Natural killer cell (primary cell): ENCODE data around the gene IRF3. TPM values are rescaled to one million over a fixed set of nuclear protein-coding genes. Genes with fewer than 3 reads are reported as not detected.

Experiments
- ATAC-seq, 3 donors: fragments of 150-1000 bp in 2 of 3; fragments of 200-7000 bp in 1 of 3; cut with Tn5 transposase; 1 replicate in 1 of 3; 2 replicates in 2 of 3; pipeline ENCODE4 v1.10.0; 2021; ENCODE audit warnings: mild to moderate bottlenecking in 2 of 3, moderate library complexity in 2 of 3
- DNase-seq, 2 donors: peaks; one replicate each; pipeline versions ENCODE4 v3.0.0 to v3.0.0-alpha.2; 2013 to 2021; ENCODE audit warnings: mixed read lengths in 1 of 2
- H3K27ac ChIP-seq: one replicate; pipeline ENCODE4 v1.5.1; 2013; ENCODE audit warnings: mild to moderate bottlenecking, low read length
- H3K27me3 ChIP-seq: one replicate; pipeline ENCODE4 v1.6.1; 2013; ENCODE audit warnings: low read length; ENCODE audit not compliant: control insufficient read depth, insufficient read depth
- H3K36me3 ChIP-seq: one replicate; pipeline ENCODE4 v1.6.1; 2013; ENCODE audit warnings: low read length; ENCODE audit not compliant: control insufficient read depth, insufficient read depth
- H3K4me1 ChIP-seq: one replicate; pipeline ENCODE4 v1.6.1; 2013; ENCODE audit warnings: low read length; ENCODE audit not compliant: control insufficient read depth, insufficient read depth
- H3K4me3 ChIP-seq: one replicate; pipeline ENCODE4 v1.5.1; 2013; ENCODE audit warnings: low read length
- H3K9me3 ChIP-seq: one replicate; pipeline ENCODE4 v1.6.1; 2013; ENCODE audit warnings: low read length; ENCODE audit not compliant: control insufficient read depth, insufficient read depth
- H3K27ac Mint-ChIP-seq, 2 donors: one replicate each; pipeline ENCODE4 v1.8.0; 2022; ENCODE audit warnings: mild to moderate bottlenecking in 2 of 2, mixed read lengths in 2 of 2, moderate library complexity in 1 of 2
- H3K27me3 Mint-ChIP-seq, 2 donors: one replicate each; pipeline ENCODE4 v1.8.0; 2022; ENCODE audit warnings: low read depth in 2 of 2, mixed read lengths in 2 of 2
- H3K36me3 Mint-ChIP-seq: one replicate; pipeline ENCODE4 v1.8.0; 2022; ENCODE audit warnings: mixed read lengths
- H3K4me1 Mint-ChIP-seq, 2 donors: one replicate each; pipeline ENCODE4 v1.8.0; 2022; ENCODE audit warnings: mixed read lengths in 2 of 2
- H3K4me3 Mint-ChIP-seq: one replicate; pipeline ENCODE4 v1.8.0; 2022; ENCODE audit warnings: mild to moderate bottlenecking, moderate library complexity, mixed read lengths
- H3K9me3 Mint-ChIP-seq, 2 donors: one replicate each; pipeline ENCODE4 v1.8.0; 2022; ENCODE audit warnings: mixed read lengths in 2 of 2
- CTCF ChIP-seq: fragments of 200-600 bp; IDR thresholded peaks from one replicate; pipeline ENCODE4 v1.8.0; 2022; ENCODE audit warnings: antibody characterized with exemption
- WGBS: methylation state at CpG from one replicate; pipeline ENCODE4 v1.1.7; 2013; ENCODE audit warnings: missing lambda C conversion rate; ENCODE audit not compliant: insufficient coverage; 5-methylcytosine and 5-hydroxymethylcytosine counted together
- intact Hi-C: fragments of 100-400 bp; cut with micrococcal nuclease; formaldehyde crosslinking; loops from one replicate; pipeline ENCODE4 v1.14.2; 2022
- total RNA-seq, 4 donors: library from RNA; stranded (reverse); fragments of 120-200 nt in 1 of 4; gene quantifications; one replicate each; pipeline versions ENCODE4 v1.2.3 to v1.2.4, GENCODE V29; 2013 to 2022

Gene IRF3
- total RNA-seq, 3 donors from 2014 or later (not counting 1 experiment from before 2014, with no cell fraction given) = 176 to 184 (median 179) TPM

- TF ChIP-seq CTCF = no peak
- Mint-ChIP-seq H3K27ac (peak within 1 kb of the TSS; percentile 51 to 79), H3K27me3 (peaks cover 17 to 27% of the 10 kb centered on the region in 2 donors), H3K4me3 (peak within 1 kb of the TSS; percentile 95), H3K36me3 (no peaks in the 10 kb centered on the region), H3K9me3 (no peaks in the 10 kb centered on the region), H3K4me1 (peaks cover 15 to 34% of the 10 kb centered on the region in 2 donors)
- WGBS = 6% methylated on average over 38 of the region's 38 CpGs
- no peaks in the 10 kb centered on the region for H3K9me3 ChIP-seq
- H3K4me1 ChIP-seq = peaks cover 27% of the 10 kb centered on the region
- peak in 1 of 2 donors; percentile 70 for DNase-seq
- peaks cover 26% of the 10 kb centered on the region for H3K27me3 ChIP-seq
- H3K36me3 ChIP-seq = peaks cover 9% of the 10 kb centered on the region
- peak within 1 kb of the TSS; percentile 27 for H3K4me3 ChIP-seq
- intact Hi-C loops = no loop called here
- H3K27ac ChIP-seq = no peak within 1 kb of the TSS
- ATAC-seq = peak; percentile 31 to 71 (median 63)
Measured at GRCh38 chr19:49690656-49691242, 25.1 kb upstream of the IRF3 start, which contains the start of gene CPT1C. Gene CPT1C, plus strand, starts transcription at chr19:49691116. Its CDS starts 1,137 bp downstream, at chr19:49692253.

DNA sequence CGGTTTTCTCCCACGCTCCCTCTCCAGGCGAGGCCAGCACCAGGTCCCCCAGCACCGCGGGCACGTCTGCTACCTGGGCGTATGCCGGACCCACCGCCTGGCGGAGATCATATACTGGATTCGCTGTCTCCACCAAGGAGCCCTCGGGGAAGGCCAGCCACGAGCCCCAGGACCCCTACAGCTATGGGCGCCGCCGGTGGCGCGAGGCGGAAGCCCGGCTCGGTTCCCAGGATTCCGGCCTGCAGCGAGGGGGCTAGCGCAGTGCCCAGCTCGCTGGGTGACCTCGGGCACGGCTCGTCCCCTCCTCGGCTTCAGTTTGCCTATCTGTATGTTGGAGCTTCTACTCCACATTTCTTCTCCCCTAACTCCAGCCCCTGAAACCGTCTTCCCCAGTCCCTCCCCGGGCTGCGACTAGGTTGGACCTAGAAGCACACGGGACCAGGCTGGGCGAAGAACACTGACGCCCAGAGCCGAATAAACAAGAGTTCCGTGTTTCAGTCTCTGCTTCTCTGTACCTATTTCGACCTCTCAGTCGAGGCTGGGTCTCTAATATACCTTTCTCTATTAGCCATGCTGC is 24.5 kb upstream of the IRF3 start:
- Mint-ChIP-seq H3K9me3 (no peaks in the 10 kb centered on the region), H3K36me3 (no peaks in the 10 kb centered on the region), H3K4me3 (peak overlapping the region; percentile 95), H3K27me3 (peaks cover 17 to 27% of the 10 kb centered on the region in 2 donors), H3K4me1 (peaks cover 15 to 38% of the 10 kb centered on the region in 2 donors), H3K27ac (peak overlapping the region; percentile 51 to 79)
- H3K27ac ChIP-seq = no peak overlapping the region
- H3K4me3 ChIP-seq = peak overlapping the region; percentile 27
- H3K27me3 ChIP-seq = peaks cover 26% of the 10 kb centered on the region
- H3K36me3 ChIP-seq = peaks cover 15% of the 10 kb centered on the region
- intact Hi-C loops = no loop called here
- H3K9me3 ChIP-seq = no peaks in the 10 kb centered on the region
- peak in 2 of 3 donors; percentile 9 to 27 for ATAC-seq
- no peak for TF ChIP-seq CTCF
- DNase-seq = peak in 1 of 2 donors; percentile 37
- H3K4me1 ChIP-seq = peaks cover 27% of the 10 kb centered on the region
- whole genome bisulfite sequencing = 28% methylated on average over 39 of the region's 39 CpGs

GRCh38 chr19:49689133-49690078 is 23.7 kb upstream of the IRF3 start, which contains the start of gene ADM5:
Gene ADM5, plus strand, starts transcription at chr19:49689594. Its CDS starts 244 bp downstream, at chr19:49689838.
- H3K27ac ChIP-seq = no peak within 1 kb of the TSS
- peak in 2 of 3 donors; percentile 51 to 63 for ATAC-seq
- Mint-ChIP-seq H3K36me3 (no peaks in the 10 kb centered on the region), H3K4me3 (peak within 1 kb of the TSS; percentile 95), H3K4me1 (peaks cover 15 to 38% of the 10 kb centered on the region in 2 donors), H3K27me3 (peaks cover 17 to 23% of the 10 kb centered on the region in 2 donors), H3K9me3 (no peaks in the 10 kb centered on the region), H3K27ac (peak within 1 kb of the TSS; percentile 51 to 79)
- H3K4me1 ChIP-seq = peaks cover 27% of the 10 kb centered on the region
- peak in 1 of 2 donors; percentile 64 for DNase-seq
- H3K4me3 ChIP-seq = peak within 1 kb of the TSS; percentile 27
- H3K36me3 ChIP-seq = peaks cover 22% of the 10 kb centered on the region
- WGBS = 51% methylated on average over 54 of the region's 54 CpGs
- TF ChIP-seq CTCF = peak; percentile 55
- intact Hi-C loops = no loop called here
- no peaks in the 10 kb centered on the region for H3K9me3 ChIP-seq
- H3K27me3 ChIP-seq = peaks cover 26% of the 10 kb centered on the region
